Bone marrow (tissue), 2 donors: ENCODE measurements around the gene CCHCR1.
A peak's percentile ranks its signal among the peaks of the same experiment; 100 is the strongest.

ENCODE experiments used
- DNase-seq, 2 donors: peaks; one replicate each; lab custom pipeline; 2025; lab: John Stamatoyannopoulos, UW

Gene CCHCR1

GRCh38 chr6:31103136-31103535 is 54.5 kb downstream of the CCHCR1 start:
- DNase-seq = no peak

- no peak for DNase-seq
These were observed 59.1 kb downstream of the CCHCR1 start for GRCh38 chr6:31098449-31098938.

GRCh38 chr6:31096656-31097055 is 60.9 kb downstream of the CCHCR1 start:
- DNase-seq = no peak

GRCh38 chr6:31096215-31096614 is 61.4 kb downstream of the CCHCR1 start:
- no peak for DNase-seq

- peak in 1 of 2 donors; percentile 90 for DNase-seq
These were observed 63.2 kb downstream of the CCHCR1 start for GRCh38 chr6:31094389-31094881.

- no peak for DNase-seq
These were observed 64.7 kb downstream of the CCHCR1 start for GRCh38 chr6:31092769-31093505.
